Measurements from ENCODE around the gene CD99.
"Not testable (repeated sequence)": the region's sequence is repeated elsewhere in the genome, so short reads cannot be mapped to it uniquely, and the experiment has no call there.

CD99 gene

DNA sequence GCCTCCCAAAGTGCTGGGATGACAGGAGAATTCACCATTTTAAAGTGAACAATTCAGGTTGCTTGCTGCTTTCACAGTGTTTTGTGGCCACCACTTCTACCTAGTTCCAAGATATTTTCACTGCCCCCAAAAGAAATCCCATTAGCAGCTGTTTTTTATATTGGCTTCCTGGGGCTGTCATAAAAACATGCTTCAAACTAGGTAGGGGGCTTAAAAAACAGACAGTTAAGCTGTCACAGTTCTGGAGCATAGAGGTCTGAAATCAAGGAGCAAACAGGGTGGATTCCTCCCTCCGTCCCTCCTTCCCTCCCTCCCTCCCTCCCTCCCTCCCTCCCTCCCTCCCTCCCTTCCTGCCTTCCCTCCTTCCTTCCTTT lies 57.7 kb downstream of the CD99 start:
- ChIA-PET CTCF (no interaction called here), POLR2A (no interaction called here)
- TF ChIP-seq, protein P1, sequence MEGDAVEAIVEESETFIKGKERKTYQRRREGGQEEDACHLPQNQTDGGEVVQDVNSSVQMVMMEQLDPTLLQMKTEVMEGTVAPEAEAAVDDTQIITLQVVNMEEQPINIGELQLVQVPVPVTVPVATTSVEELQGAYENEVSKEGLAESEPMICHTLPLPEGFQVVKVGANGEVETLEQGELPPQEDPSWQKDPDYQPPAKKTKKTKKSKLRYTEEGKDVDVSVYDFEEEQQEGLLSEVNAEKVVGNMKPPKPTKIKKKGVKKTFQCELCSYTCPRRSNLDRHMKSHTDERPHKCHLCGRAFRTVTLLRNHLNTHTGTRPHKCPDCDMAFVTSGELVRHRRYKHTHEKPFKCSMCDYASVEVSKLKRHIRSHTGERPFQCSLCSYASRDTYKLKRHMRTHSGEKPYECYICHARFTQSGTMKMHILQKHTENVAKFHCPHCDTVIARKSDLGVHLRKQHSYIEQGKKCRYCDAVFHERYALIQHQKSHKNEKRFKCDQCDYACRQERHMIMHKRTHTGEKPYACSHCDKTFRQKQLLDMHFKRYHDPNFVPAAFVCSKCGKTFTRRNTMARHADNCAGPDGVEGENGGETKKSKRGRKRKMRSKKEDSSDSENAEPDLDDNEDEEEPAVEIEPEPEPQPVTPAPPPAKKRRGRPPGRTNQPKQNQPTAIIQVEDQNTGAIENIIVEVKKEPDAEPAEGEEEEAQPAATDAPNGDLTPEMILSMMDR (IDR thresholded peaks at IDR 0.05; ENCODE audit: insufficient read depth, low read length, missing control alignments), result no peak
- no peak overlapping the region for H3K4me3 ChIP-seq (ENCODE audit: low read depth, low read length)
- no peak for DNase-seq (ENCODE audit: low read depth, low spot score)

DNA sequence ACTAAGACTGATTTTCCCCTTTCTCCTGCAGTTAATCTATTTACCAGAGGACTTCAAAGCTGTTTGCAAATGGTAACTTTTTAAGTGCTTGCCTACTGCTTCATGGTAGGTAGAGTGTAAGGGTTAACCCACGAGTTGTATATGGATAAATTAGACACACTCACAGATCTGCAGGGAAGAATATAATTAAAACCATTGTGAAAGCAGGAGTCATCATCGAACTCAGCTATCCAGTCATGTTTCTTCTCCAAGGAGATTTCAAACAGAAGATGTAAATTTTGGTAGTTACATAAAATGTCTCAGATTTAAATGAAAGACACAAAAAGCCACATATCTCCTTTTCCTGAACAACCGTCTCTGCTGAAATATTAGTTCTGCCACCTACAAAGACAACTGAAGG lies 60.2 kb downstream of the CD99 start:
- no peak overlapping the region for H3K4me3 ChIP-seq (ENCODE audit: low read depth, low read length)
- TF ChIP-seq, protein P1 (IDR thresholded peaks at IDR 0.05; ENCODE audit: insufficient read depth, low read length, missing control alignments), result no peak
- DNase-seq (ENCODE audit: low read depth, low spot score), result no peak
- CTCF ChIA-PET, result no interaction called here
- POLR2A ChIA-PET, result no interaction called here

DNA sequence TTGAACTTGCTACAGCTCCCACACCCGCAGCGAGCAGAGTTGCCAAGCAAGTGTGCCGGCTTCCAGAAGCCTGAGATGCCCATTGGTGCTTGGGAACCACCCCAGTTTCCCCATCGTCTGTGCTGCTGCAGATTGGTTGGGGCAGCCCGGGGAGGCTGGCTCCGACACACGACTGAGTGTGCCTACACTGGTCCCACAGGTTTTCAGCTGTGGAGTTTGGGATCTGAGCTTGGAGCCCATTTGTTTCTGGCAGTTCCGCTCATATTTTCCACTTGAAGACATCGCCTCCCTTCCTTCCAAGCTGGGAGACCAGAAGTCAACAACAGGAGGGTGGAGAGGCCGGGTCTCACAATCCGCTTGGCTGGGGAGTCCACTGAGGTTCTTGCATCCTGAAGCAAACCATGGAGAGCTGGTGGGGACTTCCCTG lies 60.8 kb downstream of the CD99 start, which contains the start of gene XG:
Gene XG, plus strand, starts transcription at position 167 of the 427 bp plus-strand sequence. Its CDS starts 235 bp downstream, at position 402.
- POLR2A ChIA-PET; H3K4me3 ChIP-seq (ENCODE audit: low read depth, low read length); CTCF ChIA-PET; DNase-seq (ENCODE audit: low read depth, low spot score): not testable (repeated sequence)

DNA sequence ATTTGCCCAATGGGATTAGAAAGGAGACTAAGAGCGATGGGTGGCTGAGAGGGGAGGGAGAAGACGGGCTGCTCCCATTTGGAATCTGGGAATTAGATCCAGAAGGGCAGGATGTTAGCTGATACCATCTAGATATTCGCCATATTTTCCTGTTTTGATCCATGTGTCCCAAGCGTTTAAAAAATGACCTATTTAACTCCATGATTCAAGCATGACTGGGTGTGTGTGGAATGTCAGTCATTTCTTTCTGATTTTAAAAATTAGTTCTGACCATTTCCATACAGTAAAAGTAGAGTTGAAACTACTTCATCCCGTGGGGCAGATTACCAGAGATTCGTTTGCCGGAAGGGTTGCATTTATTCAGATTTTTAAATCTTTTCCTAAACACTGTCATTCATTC lies 61.3 kb downstream of the CD99 start:
- POLR2A ChIA-PET, result not testable (repeated sequence)

DNA sequence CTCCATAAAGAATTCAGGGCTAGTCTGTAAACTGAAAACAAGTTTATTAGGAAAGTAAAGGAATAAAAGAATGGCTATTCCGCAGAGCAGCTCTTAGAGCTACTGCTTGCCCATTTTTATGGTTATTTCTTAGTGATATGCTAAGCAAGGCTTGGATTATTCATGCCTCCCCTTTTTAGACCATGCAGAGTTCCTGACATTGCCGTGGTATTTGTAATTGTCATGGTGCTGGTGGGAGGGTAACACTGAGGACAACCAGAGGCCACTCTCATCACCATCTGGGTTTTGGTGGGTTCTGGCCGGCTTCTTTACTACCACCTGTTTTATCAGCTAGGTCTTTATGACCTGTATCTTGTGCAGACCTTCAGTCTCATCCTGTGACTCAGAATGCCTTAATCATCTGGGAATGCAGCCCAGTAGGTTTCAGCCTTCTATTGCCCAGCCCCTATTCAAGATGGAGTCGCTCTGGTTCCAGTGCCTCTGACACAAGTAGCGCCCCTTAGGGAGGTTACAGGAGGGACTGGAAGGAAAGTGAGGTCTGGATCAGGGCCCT lies 64.1 kb downstream of the CD99 start:
- H3K4me3 ChIP-seq (ENCODE audit: low read depth, low read length); POLR2A ChIA-PET; CTCF ChIA-PET; DNase-seq (ENCODE audit: low read depth, low spot score): not testable (repeated sequence)

More for the DNA sequence above, 61.3 kb downstream of the CD99 start:
- CTCF ChIA-PET; H3K4me3 ChIP-seq (ENCODE audit: low read depth, low read length); DNase-seq (ENCODE audit: low read depth, low spot score): not testable (repeated sequence)

DNA sequence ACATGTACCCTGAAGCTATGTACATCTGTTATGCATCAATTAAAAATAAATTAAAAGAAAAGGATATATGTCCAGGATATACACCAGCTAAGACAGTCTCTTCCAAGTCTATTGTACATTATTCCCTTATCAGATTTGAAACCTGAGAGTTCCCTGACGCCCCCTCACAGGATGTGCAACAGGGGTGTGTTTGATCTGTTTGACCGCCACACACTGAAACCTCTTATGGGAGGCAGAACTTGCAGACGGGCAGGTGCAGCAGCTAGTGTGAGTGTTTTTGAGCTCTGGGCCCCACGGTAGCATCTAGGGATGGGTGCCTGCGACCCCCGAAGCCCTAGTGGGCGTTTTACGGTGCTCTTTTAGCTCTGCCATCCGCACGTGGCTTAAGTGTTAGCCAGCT lies 65.5 kb downstream of the CD99 start:
- no peak for DNase-seq (ENCODE audit: low read depth, low spot score)
- no peak overlapping the region for H3K4me3 ChIP-seq (ENCODE audit: low read depth, low read length)
- CTCF ChIA-PET, result no interaction called here
- POLR2A ChIA-PET, result no interaction called here
- TF ChIP-seq, protein P1 (IDR thresholded peaks at IDR 0.05; ENCODE audit: insufficient read depth, low read length, missing control alignments), result no peak

DNA sequence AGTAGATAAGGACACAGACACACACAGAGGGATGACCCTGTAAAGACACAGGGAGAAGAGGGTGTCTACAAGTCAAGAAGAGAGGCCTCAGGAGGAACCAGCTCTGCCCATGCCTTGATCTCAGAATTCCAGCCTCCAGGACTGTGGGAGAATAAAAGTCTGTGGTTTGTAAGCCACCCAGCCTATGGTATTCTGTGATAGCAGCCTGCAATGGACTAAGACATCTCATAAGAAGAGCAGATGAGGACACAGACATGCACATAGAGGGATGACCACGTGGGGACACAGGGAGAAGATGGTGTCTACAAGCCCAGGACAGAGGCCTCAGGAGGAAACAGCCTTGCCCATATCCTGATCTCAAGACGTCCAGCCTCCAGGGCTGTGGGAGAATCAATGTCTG lies 70.2 kb downstream of the CD99 start:
- no peak for DNase-seq (ENCODE audit: low read depth, low spot score)
- H3K4me3 ChIP-seq (ENCODE audit: low read depth, low read length), result no peak overlapping the region
- ChIA-PET CTCF (no interaction called here), POLR2A (no interaction called here)
- TF ChIP-seq, protein P1 (IDR thresholded peaks at IDR 0.05; ENCODE audit: insufficient read depth, low read length, missing control alignments), result no peak

DNA sequence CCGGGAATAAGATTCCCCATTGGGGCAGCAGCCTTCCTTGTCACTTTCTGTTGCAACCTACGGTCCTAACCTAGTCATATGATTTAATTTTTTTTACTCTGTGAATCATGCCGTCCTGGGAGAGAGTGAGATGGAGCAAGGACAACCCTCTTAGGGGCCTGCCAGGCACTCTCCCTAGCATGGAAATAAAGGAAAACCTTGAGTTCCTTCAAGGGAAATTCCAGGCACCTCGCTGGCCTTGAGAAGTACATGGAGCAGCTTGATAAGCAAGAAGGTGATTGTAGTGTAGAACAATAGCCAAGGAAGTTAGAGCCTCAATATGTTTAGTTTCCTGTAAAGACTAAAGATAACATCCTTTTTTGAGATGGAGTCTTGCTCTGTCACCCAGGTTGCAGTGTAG lies 71.6 kb downstream of the CD99 start:
- CTCF ChIA-PET; POLR2A ChIA-PET; DNase-seq (ENCODE audit: low read depth, low spot score): not testable (repeated sequence)

DNA sequence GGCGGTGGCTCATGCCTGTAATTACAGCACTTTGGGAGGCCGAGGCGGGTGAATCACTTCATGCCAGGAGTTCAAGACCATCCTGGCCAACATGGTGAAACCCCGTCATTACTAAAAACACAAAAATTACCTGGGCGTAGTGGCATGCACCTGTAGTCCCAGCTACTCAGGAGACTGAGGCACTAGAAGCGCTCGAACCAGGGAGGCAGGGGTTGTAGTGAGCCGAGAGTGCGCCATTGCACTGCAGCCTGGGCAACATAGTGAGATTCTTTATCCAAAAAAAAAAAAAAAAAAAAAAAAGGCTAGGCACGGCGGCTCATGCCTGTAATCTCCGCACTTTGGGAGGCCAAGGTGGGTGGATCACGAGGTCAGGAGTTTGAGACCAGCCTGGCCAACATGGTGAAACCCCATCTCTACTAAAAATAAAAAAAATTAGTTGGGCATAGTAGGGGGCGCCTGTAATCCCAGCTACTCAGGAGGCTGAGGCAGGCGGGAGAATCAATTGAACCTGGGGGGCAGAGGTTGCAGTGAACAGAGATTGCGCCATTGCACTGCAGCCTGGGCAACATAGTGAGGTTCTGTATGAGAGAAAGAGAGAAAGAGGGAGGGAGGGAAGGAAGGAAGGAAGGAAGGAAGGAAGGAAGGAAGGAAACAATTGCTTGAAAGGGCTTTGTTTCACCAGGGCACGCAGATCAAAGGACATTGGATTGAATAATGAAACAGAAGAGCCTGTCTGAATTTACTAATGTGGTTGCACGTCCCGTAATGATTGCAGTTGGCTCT lies 73.9 kb downstream of the CD99 start:
- H3K4me3 ChIP-seq (ENCODE audit: low read depth, low read length); POLR2A ChIA-PET; CTCF ChIA-PET; DNase-seq (ENCODE audit: low read depth, low spot score): not testable (repeated sequence)

More for the DNA sequence above, 71.6 kb downstream of the CD99 start:
- H3K4me3 ChIP-seq (ENCODE audit: low read depth, low read length), result not testable (repeated sequence)

Measured in AG04449 (cell line).